ENCODE data around the gene GRK1.

DNA sequence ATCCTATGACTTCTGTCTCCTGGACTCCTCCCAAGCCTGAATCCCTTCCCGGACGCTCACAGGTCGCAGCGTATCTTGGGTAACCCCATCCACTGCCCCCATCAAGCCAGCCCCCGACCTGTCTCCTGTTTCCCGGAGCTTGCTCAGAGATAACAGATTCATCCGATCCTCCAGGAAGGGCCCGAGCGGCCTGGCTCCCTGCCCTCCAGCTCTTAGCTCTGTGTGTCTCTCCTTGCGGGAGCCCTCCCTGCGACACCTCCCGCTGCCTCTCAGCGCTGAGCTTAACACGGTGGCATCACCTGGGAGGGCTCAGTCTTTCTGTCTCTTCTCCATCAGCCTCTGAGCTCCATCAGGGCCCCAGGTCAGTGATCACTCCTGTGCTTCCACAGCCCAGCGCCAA lies 87.7 kb downstream of the GRK1 start:
- TF ChIP-seq CTCF (IDR thresholded peaks at IDR 0.05) (no peak), POLR2A (IDR thresholded peaks at IDR 0.05) (no peak)

Data from uterus (tissue), 2 donors.